GM10847 (cell line): ENCODE data around the gene AMZ2.

Experiments
- POLR2A ChIP-seq: IDR thresholded peaks from 2 replicates; pipeline ENCODE4 v1.6.1; 2011; ENCODE audit not compliant: insufficient read length; ENCODE audit errors: extremely low read depth

Gene AMZ2

DNA sequence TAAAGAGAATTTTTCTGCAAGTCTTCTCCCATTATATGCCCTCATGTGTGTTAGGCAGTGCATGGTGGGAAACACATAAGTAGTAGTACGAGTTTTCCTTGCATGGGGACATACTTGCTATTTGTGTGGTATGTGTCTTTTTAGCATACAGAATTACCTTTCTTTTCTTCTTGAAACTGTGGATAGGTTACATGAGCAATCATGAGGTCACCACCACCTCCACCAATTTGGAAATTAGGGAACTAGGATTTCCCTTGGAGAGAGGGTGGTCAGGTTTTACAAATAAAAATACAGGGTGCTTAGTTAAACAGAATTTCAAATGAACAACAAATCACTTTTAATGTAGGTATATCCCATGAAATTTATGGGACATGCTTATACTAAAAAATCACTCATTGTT lies 16.3 kb upstream of the AMZ2 start:
- TF ChIP-seq POLR2A = no peak

DNA sequence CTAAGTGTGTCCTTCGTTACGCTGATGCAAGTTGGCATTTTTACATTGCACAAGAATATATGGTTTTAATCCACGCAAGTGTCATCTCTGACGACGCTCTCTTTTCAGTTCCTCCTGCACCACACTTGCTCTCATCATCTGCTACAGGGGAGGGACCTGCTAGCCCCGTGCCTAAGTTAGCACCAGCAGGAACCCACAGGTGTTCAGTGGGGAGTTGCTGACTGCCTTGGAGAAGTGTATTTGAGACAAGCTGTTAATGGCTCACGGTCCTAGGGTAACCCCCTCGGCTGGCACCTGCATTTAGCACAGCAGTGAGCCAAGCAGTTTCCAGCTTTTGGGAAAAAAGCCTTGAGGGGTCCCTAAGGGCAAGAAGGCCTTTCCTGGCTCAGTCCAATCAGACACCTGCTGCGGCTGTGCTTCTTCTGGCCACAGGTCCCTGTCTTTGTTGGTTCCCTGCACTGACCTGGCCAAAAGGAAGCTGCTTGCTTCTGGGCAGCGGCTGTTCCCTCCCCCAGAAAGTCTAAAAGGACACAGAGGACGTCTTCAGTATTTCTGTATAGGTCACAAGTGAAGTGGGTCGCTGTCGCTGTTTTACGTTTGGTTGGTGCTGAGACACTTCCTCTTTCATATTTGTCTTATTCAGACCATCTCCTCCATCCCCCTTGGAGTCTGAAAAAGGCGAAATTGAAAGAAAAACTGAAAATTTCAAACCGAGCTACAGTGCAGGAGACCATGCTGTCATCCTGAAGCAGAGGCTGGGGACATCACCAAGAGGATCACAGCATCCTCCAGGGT lies 10.3 kb upstream of the AMZ2 start:
- TF ChIP-seq POLR2A = peak; percentile 23

DNA sequence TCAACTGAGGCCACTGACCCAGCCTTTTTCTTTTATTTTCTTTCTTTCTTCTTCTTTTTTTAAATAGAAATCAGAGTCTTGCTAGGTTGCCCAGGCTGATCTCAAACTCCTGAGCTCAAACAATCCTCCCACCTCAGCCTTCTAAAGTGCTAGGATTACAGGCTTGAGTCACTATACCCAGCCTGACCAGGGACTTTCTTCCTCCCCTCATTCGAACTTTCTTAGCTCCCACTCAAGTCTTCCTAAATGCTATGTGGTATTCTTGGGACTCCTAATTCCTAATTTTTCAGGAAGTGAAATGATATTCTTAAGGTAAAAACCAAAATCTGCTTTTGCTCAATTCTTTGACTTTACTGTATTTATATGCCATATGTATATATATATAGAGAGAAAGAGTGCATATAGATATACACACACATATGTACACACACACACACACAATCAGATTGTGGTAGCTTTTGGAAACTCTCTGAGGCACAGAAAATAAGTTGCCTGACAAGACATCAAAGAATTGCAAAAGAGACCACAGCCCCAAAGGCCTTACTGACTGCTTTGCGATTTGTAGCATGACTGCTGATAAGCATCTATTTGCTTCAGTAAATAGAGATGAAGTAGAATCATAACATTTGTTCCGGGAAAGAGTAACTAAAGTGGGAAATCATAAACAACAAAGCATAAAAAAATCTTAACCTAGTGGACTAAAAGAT lies 9.5 kb upstream of the AMZ2 start:
- TF ChIP-seq POLR2A = no peak

DNA sequence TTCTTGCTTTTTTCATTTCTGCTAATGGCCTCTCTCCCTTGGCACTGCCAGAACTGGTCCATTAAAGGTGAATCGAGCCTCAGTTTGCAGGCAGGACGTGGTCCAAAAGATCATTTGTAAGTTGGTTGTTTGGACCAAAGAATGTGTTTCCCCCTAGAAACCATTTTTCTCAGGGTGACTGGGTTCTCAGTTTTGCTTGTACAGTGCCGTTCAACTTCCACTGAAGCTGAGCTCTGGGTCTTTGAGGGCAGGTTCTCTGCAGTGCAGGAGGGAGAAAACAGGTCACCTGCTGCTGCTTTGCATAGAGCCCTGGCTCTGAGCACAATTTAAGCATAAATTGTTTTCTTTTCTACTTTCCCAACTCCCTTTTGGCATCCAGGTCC lies 9.0 kb upstream of the AMZ2 start:
- no peak for TF ChIP-seq POLR2A

GRCh38 chr17:68239632-68240366 lies 8.0 kb upstream of the AMZ2 start:
- TF ChIP-seq POLR2A = no peak

- no peak for TF ChIP-seq POLR2A
Measured at GRCh38 chr17:68246271-68247028, 1.4 kb upstream of the AMZ2 start.

GRCh38 chr17:68248199-68248825 lies 469 bp downstream of the AMZ2 start:
- no peak for TF ChIP-seq POLR2A

- no peak for TF ChIP-seq POLR2A
Measured at GRCh38 chr17:68248891-68249290, 1.0 kb downstream of the AMZ2 start.

DNA sequence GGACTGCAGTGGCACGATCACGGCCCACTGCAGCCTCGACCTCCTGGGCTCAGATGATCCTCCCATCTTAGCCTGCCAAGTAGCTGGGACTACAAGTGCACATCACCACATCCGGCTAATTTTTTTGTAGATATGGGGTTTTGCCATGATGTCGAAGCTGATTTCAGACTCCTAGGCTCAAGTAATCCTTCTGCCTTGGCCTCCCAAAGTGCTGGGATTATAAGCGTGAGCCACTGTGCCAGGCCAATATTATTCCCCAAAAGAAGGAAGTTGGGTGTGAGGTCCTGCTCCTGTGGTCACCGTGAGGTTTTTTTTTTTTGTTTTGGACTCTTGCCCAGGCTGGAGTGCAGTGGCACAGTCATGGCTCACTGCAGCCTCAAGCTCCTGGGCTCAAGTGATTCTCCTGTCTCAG lies 1.5 kb downstream of the AMZ2 start:
- TF ChIP-seq POLR2A = no peak

DNA sequence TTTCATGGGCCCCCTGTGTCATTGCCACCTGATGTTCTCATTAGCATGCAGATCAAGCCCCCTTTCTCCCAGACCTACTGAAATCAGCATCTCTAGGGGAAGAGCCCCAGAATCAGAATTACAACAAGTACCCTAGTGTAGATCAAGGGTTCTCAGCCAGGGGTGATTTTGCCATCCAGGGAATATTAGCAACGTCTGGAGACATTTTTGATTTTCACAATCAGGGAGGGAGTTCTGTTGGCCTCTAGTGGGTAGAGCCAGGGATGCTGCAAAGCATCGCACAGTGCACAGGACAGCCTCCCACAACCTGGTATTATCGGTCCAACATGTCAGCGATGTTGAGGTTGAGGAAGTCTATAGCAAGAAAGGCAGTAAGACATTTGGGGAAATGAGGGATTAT lies 7.3 kb downstream of the AMZ2 start:
- TF ChIP-seq POLR2A = no peak

- TF ChIP-seq POLR2A = no peak
Measured at GRCh38 chr17:68255731-68256538, 8.1 kb downstream of the AMZ2 start.

- TF ChIP-seq POLR2A = no peak
Measured at GRCh38 chr17:68257934-68258333, 10.1 kb downstream of the AMZ2 start.

- TF ChIP-seq POLR2A = no peak
Measured at GRCh38 chr17:68260051-68260762, 12.4 kb downstream of the AMZ2 start.
